H1 (cell line): Measurements from ENCODE around the gene CMKLR1. TPM values are rescaled to one million over a fixed set of nuclear protein-coding genes. Genes with fewer than 3 reads are reported as not detected.

Source experiments
- CBX8 ChIP-seq: fragments of 300-800, 300-1000 bp; sonication (generic); IDR thresholded peaks from 2 replicates; pipeline ENCODE4 v1.7.1; 2016; ENCODE audit warnings: low read depth, low read length, borderline replicate concordance
- CHD7 ChIP-seq: fragments of 300-600 bp; sonication (generic); IDR thresholded peaks from 2 replicates; pipeline ENCODE4 v1.7.1; 2012; ENCODE audit warnings: low read length, moderate library complexity, mild to moderate bottlenecking, inconsistent platforms; ENCODE audit not compliant: insufficient replicate concordance
- NRF1 ChIP-seq: IDR thresholded peaks from 2 replicates; pipeline ENCODE4 v1.6.1; 2011; ENCODE audit warnings: mild to moderate bottlenecking, low read depth, low read length, improper control_type of control experiment
- POLR2A ChIP-seq, 2 experiments: IDR thresholded peaks; 1 replicate in 1 of 2; 2 replicates in 1 of 2; pipeline ENCODE4 v1.6.1; 2011; ENCODE audit warnings: low read depth in 2 of 2, low read length in 2 of 2, mild to moderate bottlenecking in 2 of 2; ENCODE audit errors: control extremely low read depth in 1 of 2
- POLR2AphosphoS5 ChIP-seq: IDR thresholded peaks from 2 replicates; pipeline ENCODE4 v1.6.1; 2011; ENCODE audit warnings: low read depth, low read length
- RBBP5 ChIP-seq: IDR thresholded peaks from 2 replicates; pipeline ENCODE4 v1.7.1; 2012; ENCODE audit warnings: low read depth, mild to moderate bottlenecking, inconsistent platforms, low read length, moderate library complexity, borderline replicate concordance
- RFX5 ChIP-seq: IDR thresholded peaks from 2 replicates; pipeline ENCODE4 v1.6.1; 2011; ENCODE audit warnings: low read depth, low read length, improper control_type of control experiment, borderline replicate concordance
- SRF ChIP-seq: IDR thresholded peaks from 2 replicates; pipeline ENCODE4 v1.6.1; 2011; ENCODE audit warnings: mild to moderate bottlenecking, low read depth, low read length, moderate library complexity
- SUZ12 ChIP-seq: fragments of 200-600 bp; sonication (generic); IDR thresholded peaks from 2 replicates; pipeline ENCODE4 v1.6.1; 2012; ENCODE audit warnings: mild to moderate bottlenecking, inconsistent platforms, low read length, moderate library complexity, mixed read lengths
- YY1 ChIP-seq: IDR thresholded peaks from 2 replicates; pipeline ENCODE4 v1.6.1; 2011; ENCODE audit warnings: low read depth, mild to moderate bottlenecking, low read length
- polyA plus RNA-seq, 7 experiments: library from polyadenylated mRNA; depleted of rRNA in 3 of 7; stranded (reverse) in 5 of 7; unstranded in 2 of 7; fragments of >200 nt in 5 of 7; fragments of 200-250 nt in 2 of 7; gene quantifications; 1 replicate in 5 of 7; 2 replicates in 1 of 7; 4 replicates in 1 of 7; pipeline versions ENCODE4 v1.2.1 to v1.2.3, GENCODE V29; 2011 to 2013; ENCODE audit warnings: missing spikeins in 2 of 7, mixed read lengths in 2 of 7
- total RNA-seq: library from RNA; stranded (reverse); fragmentation: NEBNext Ultra II Directional; extraction: Animal tissue kit (Norgen Biotek cat#: 25700); gene quantifications from 2 replicates; pipeline ENCODE4 v1.2.1, GENCODE V29; 2021

Gene CMKLR1
- total and polyA plus RNA-seq, 2 of the 8 experiments (the other 6 are each of a cell fraction or from before 2014, with no cell fraction given), result 2.1 to 2.8 TPM

- TF ChIP-seq CHD7 (no peak), SUZ12 (no peak), CBX8 (no peak), RFX5 (no peak), YY1 (peak; percentile 47; the same call in 1 of the 2 replicates), POLR2AphosphoS5 (no peak), POLR2A (IDR thresholded peaks at IDR 0.05; ENCODE audit: control extremely low read depth in 1 of 2, low read depth in 2 of 2, low read length in 2 of 2) (no peak), SRF (no peak), RBBP5 (no peak), NRF1 (no peak)
These were observed 22.7 kb downstream of the CMKLR1 start (continued) for GRCh38 chr12:108316176-108317086.
